HG03095 (cell line): ENCODE measurements around the gene ELOVL5.

Experiments used
- ATAC-seq: cut with Tn5 transposase; IDR thresholded peaks from one replicate; pipeline ENCODE4 v1.9.1; 2021; ENCODE audit warnings: moderate library complexity; ENCODE audit not compliant: unreplicated experiment

ELOVL5 gene

DNA sequence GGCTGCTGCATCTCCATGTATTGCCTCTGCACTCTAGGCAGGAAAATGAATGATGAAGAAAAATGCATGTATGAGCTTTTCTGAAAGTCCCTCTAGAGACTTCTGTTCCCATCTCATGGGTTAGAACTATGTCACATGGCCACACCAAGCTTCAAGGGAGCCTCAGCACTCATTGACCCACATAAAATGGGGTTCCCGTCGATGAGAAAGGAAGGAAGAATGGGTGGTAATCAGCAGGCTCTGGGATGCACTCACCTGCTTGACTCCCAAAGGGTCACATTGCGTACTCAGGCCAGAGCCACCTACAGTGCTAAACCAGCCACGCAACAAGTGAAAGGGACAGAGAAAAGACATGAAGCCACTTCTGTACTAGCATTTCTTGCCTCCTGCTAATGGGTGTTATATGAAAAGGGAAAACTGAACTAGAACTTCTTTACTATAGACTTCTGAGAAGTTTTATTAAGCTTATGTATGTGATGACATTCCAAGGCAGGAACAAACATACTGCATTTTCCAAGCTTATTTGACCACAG is 104.3 kb downstream of the ELOVL5 start:
- peak; percentile 5 for ATAC-seq

GRCh38 chr6:53241938-53242337 is 106.8 kb downstream of the ELOVL5 start:
- ATAC-seq = no peak

DNA sequence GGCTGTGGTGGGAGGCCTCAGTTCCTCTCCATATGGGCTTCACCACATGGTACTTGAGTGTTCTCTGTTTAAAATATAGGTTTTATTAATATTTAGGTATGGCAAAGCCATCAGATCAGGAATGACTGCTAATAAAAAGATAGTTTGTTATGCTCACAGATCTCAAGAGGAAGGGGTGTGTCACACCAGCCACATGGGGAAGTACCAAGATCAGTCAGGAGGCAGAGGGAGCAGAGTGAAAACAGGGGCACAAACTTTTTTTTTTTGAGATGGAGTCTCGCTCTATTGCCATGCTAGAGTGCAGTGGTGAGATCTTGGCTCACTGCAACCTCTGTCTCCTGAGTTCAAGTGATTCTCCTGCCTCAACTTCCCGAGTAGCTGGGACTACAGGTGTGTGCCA is 108.0 kb downstream of the ELOVL5 start:
- ATAC-seq = no peak

GRCh38 chr6:53240139-53240538 is 108.6 kb downstream of the ELOVL5 start:
- no peak for ATAC-seq

DNA sequence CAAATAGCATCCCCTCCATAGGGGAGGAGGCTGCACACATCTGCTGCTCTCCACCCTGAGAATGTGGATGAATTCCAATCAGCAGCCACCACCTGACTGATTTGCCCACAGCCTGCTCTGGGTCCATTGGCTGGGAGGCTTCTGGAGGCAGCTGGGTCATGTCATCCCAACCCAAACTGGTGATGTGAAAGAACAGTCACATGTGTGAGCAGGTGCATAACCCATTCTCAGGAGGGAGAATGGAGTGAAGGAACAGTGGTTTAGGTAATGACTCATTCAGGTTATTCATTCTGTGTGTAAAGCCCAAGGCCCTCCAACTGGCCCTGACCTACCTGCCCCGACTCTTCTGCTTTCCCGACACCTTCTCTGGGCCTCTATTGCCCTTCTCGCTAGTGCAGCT is 109.2 kb downstream of the ELOVL5 start:
- ATAC-seq = peak; percentile 62

DNA sequence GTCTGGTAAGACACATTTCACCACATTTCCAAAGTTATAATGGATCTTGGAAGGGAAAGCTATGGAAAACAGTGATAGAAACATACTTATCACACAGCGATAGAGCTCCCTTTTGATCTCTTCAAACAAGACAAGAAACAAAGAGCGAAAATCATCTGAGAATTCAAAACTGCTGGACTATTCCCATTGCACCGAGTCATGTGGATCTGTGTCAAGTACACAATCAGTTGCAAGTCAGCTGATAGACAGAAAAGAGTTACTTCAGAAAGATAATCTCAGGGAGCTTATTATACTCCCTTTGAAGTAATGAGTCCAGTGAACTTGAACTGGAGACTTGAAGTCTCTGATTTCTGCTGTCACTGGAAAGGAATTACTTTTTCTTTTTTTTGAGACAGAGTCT is 110.4 kb downstream of the ELOVL5 start:
- ATAC-seq = no peak

DNA sequence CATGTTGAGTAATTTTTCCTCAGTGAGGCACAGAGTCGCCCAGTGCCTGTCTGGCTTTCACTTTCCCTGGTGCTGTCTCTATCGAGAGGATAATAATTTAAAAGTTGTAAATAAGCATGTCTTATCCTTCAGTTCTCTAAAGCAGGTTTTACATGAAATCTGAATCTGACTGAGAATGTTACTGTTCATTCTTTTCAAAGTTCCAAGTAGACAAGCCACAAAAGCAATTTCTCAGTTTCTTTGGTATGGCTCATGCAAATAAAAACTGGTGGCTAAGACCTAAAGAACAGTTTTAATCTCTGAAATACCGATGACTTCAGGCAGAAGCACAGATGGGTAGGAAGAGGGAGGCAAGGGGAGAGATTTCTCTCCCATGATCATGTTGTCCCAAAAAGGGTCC is 112.5 kb downstream of the ELOVL5 start:
- no peak for ATAC-seq

DNA sequence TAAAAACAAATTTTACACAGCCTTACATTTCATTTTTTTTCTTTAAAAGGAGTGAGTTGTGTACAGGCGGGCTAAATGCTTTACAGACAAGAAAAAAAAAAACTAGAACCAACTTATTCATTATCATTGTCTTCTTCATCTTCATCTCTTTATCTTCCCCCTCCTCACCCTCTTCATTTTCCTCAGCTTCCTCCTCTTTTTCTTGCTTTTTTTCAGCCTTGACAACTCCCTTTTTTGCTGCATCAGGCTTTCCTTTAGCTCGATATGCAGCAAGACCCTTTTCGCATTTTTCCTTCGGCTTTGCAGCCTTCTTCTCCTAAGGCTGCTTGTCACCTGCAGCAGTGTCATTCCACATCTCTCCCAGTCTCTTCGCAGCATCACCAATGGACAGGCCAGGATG is 113.2 kb downstream of the ELOVL5 start:
- no peak for ATAC-seq

- ATAC-seq = no peak
These were observed 115.4 kb downstream of the ELOVL5 start for GRCh38 chr6:53233309-53233708.

GRCh38 chr6:53230775-53231467 is 117.8 kb downstream of the ELOVL5 start:
- ATAC-seq = no peak

DNA sequence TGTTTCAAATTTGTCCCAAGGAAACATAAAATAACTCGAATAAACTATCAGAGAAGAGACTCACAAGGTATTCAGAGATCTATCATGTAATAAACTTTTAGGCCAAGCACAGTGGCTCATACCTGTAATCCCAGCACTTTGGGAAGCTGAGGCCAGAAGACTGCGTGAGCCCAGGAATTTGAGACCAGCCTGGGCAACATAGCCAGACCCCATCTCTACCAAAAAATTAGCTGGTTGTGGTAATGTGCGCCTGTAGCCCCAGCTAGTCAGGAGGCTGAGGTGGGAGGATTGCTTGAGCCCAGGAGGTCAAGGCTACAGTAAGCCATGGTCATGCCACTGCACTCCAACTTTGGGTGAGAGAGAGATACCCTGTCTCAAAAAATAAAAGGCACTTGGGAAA is 120.9 kb downstream of the ELOVL5 start:
- ATAC-seq = no peak

GRCh38 chr6:53220605-53221004 is 128.1 kb downstream of the ELOVL5 start:
- ATAC-seq = no peak
